Keratinocyte (primary cell): Measurements from ENCODE around the gene ALKBH2.

Source experiments
- CTCF ChIP-seq, 3 experiments: IDR thresholded peaks in 1 of 3; conservative IDR thresholded peaks in 1 of 3; optimal IDR thresholded peaks in 1 of 3; 2 replicates in 2 of 3; 3 replicates in 1 of 3; pipeline versions ENCODE3 to v1.5.1; 2011; ENCODE audit warnings: low read length in 3 of 3, mild to moderate bottlenecking in 3 of 3, moderate library complexity in 2 of 3, control low read depth in 1 of 3, inconsistent platforms in 1 of 3; ENCODE audit not compliant: insufficient read depth in 2 of 3; ENCODE audit errors: extremely low read depth in 1 of 3
- EZH2 ChIP-seq: IDR thresholded peaks from one replicate; pipeline ENCODE4 v1.6.1; 2012; ENCODE audit warnings: inconsistent platforms, mild to moderate bottlenecking, low read length, moderate library complexity

DNA sequence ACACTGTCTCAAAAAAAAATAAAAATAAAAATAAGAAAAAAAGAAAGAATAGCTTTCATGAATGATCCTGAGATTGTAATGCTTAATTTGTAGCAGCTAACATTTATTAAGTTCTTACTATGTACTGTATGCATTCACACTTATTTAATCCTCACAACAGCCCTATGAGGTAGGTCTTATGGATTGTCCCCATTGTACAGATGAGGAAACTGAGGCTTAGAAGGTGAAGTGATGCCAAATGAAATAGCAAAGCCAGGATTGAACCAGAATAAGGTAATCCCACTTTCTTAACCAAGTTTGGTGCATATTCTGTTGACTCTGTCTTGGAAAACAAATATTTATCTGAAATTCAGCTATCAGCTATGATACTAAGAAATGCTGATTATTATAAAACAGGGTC, 38.8 kb downstream of the ALKBH2 start:
- no peak for TF ChIP-seq CTCF (optimal IDR thresholded peaks at IDR 0.05 in 1 of 3, IDR thresholded peaks at IDR 0.05 in 1 of 3, conservative IDR thresholded peaks at IDR 0.05 in 1 of 3; ENCODE audit: extremely low read depth in 1 of 3, insufficient read depth in 2 of 3, low read length in 3 of 3)
- TF ChIP-seq EZH2: no peak
